Dedifferentiated amniotic fluid mesenchymal stem cell (primary cell): Measurements from ENCODE around the gene MYLIP.

Source experiments
- DNase-seq: peaks from one replicate; pipeline ENCODE4 v3.0.0-alpha.2; 2016; ENCODE audit errors: extremely low spot score

The MYLIP gene

DNA sequence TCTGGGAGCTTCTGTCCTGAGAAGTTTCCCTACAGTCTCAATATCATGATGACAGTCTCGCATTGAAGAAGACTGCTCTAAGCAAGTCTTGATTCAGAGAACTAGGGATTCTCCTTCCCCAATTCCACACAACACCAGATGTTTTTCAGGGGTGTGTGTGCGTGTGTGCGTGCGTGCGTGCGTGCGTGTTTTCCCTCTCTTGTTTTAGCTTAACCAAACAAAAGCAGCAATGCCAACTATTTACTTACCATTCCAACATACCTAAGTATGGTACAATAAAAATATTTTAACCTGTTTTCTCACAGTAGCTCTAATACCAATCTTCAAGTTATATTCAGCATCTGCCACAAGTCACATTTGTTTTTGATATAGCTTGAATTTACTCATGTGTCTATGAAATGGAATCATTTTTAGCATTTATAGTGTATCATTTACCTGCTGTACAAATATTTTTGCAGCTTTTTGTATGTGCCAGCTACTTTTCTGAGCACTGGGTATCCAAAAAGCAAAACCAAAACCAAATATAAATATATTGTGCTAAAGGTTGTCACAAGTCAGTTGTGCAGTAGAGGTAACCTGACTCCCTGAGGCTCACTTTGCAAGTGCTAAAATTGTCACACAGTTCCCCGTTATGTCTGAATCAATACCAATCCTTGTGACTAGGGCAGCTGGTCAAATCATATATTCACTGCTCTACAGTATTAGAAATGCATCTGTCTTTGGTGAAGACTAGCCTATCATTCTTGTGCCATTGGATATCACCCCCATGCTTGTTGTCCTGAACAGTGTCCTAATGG lies 21.7 kb upstream of the MYLIP start:
- DNase-seq, result no peak

DNA sequence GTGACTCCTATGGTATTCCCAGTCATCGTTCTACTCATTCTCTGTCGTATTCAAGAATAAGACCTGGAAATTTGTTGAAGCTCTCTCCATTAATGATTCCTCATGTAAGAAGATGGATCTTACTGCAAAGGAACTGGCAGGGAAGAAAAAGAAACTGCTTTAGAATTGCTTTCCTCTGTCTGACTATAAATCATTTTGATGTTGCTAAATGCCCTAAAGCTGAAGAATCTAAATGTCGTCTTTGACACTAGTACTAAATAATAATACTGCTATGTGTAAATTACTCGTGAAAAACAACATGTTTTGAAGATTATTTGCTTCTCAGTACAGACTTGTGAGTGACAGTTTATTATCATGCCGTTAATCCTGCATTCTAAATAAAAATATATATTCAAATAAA lies 20.5 kb upstream of the MYLIP start:
- DNase-seq, result no peak

DNA sequence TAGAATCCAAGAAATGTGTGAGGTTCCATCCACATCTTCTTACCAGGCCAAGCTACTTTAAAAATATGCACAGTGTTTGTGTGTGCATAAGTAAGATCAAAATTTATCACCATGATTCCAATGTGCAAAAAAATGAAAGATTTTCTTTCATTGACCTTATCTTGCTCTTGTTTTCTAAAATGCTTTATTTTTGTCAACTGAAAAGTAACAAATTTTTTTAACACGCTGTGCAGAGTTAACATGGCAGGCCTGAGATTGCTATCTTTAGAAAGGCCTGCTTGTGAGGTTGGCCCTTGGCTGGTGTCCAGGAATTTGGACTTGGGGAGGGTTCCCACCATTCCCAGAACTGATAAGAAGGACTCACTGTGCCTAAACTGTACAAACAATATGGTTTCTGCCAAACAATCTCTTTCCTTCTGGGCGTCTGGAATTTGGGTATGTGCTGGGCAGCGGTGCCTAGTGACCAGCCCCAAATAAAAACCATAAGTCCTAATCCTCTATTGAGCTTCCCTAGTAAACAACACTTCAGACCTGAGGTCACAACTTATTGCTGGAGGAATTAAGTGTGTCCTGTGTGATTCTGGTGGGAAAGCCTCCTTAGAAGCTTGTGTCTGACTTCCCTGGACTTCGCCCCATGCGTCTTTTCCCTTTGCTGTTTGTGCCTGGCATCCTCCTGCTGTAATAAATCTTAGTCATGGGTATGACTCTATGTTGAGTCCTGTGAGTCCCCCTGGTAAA lies 19.8 kb upstream of the MYLIP start:
- no peak for DNase-seq

DNA sequence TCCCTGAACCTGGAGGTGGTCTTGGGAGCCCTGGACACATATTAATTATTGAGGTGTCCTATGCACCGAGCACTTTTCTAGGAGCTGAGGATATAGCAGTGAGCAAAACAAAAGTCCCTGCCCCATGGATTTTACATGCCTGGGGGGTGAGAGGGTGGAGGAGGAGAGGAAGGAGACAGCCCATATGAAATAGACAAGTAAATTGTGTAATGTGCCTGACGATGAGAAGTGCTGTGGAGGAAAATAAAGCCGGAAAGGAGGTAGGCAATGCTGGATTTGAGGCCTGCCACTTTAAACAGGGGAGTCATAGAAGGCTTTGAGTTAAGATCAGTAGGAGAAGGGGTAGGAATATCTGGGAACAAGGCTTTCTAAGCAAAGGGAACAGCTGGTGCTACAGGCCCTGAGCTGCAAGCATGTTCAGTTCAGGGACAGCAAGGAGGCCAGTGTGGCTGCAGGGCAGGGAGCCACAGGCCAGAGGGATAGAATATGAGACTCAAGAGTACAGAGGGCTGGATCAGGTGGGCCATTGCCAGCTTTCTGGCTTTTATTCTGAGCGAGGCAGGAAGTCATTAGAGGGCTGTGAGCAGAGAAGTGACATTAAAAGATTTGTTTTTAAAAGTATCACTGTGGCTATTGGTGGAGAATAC lies 19.1 kb upstream of the MYLIP start:
- DNase-seq, result no peak

DNA sequence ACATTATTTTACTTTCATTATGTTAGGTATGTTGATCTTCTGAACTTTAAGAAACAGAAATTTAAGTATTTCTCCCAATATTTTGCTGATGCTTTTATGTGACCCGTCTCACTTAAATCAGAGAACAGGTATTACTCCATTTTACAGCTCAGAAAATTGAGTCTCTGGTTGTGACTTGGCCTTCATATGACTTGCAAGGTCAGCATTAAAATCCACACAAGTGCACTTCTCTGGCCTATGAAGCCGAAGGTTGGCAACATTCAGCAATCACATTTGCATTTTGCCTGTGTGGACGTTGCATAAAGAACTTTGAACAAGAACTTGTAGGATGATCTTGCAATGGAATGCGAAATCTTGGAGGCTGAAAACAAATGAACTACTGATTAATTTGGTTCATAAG lies 10.1 kb upstream of the MYLIP start:
- no peak for DNase-seq

DNA sequence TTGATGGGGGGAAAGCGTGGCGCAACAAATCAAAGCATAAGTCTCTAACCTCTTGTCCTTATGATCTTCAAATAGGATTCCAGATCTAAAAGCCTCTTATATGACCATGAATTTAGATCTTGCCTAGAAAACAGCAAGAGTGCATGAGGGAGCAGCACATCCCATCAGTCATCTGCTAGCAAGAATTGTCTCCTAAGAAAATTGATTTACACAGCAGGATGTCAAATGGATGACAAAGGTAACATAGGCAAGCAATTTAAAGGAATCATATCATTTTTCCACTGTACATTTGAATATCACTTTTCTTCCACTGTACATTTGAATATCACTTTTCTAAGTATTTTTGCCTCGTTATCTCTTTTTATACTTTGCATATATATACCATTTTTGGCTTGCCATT lies 7.5 kb upstream of the MYLIP start:
- no peak for DNase-seq

DNA sequence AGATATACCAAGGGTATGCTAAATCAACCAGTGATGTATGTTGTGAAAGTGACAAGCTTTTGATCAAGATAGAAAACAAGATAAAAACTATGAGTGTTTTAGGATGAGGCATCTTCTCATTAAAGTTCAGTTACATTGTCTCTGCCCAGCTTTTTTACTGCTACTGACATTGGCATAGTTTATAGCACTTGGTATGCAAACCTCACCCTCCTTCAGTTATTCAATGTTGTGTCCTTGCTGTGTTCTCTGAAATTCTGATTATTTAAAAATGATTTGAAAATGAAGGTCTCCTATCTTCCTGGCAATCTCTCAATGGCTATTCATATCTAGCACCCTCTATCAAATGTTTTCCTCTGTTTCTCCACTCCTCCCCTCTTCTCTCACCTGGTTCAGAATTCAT lies 6.7 kb upstream of the MYLIP start:
- DNase-seq, result no peak

DNA sequence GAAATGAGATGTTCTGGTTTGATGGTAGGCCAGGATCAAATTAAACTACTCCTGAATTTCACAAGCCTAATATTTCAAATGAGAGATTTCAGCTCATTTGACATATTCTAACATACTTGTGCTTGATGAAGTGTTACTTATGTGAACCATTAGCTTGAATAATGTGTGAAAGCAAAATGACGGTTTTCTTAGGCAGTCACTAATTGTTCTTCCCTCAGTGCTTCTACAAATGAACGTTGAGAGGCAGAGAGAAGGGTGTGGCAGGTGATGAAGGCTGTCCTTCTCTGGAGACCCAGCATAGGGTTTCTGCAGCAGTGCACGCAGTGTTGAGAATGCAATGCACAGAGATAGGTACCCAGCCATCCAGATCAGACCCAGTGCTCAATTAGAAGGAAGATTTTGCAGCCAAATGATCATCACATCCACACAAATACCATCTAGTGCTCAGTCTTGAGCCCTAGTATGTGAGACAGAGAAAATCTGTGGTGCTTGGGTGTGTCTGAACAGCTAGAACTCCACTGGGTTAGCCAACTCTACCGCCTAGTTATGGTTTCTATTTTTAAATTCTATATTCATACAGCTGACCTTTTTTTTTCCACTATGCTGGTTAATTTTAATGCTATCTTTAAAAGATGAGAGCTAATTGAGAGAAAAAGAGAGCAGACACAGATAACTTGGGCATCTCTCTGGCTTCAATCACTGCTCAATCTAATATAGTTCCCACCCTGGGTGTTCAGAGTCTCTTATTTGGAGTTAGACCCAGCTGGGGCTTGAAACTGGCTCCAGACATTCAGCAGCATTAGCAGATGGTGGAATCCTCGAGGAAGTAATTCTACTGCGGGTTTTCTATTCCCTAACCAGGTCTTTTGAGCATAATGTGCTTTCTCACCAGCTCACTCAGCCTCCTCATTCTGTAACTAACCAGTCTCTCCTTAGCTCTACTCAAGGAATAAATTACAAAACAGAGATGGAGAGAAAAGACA lies 4.4 kb upstream of the MYLIP start:
- no peak for DNase-seq

DNA sequence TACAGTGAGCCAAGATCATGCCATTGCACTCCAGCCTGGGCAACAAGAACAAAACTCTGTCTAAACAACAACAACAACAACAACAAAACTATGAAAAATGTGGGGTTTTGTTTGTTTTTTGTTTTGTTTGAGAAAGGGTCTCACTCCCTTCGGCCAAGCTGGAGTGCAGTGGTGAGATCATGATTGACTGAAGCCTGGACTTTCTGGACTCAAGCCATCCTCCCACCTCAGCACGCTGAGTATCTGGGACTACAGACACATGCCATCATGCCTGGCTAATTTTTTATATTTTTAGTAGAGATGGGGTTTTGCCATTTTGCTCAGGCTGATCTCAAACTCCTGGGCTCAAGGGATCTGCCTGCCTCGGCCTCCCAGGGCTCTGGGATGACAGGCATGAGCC lies 2.8 kb upstream of the MYLIP start:
- DNase-seq, result no peak

DNA sequence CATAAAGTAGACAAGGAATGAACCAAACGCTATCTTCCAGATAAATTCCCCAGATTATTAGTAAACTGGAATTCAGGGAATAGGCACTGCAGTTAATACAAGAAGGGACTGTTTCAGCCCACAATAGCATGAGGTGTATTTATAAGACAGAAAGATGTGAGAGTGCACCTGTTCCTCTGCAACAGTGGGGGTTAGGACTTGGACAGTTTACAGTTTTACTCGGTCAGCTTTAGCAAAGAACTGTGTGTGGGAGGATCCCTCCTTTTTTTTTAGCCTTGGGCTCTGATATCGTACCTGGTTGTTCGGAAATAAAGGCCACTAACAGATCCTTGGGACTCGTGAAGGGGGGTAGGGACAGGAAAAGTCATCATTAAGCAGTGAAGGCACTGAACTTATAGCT lies 2.0 kb upstream of the MYLIP start:
- DNase-seq, result no peak

DNA sequence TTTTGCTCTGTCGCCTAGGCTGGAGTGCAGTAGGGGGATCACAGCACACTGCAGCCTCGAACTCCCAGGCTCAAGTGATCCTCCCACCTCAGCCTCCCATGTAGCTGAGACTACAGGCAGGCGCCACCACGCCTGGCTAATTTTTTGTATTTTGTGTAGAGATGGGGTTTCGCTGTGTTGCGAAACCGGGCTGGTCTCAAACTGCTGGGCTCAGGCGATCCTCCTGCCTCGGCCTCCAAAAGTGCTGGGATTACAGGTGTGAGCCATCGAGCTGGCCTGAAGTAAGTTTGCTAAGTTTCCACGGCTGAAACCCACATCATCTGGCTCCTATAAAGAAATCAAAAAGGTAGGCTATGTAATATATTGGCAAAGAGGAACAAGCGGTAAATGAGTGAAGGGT lies 1.4 kb upstream of the MYLIP start:
- DNase-seq, result no peak

DNA sequence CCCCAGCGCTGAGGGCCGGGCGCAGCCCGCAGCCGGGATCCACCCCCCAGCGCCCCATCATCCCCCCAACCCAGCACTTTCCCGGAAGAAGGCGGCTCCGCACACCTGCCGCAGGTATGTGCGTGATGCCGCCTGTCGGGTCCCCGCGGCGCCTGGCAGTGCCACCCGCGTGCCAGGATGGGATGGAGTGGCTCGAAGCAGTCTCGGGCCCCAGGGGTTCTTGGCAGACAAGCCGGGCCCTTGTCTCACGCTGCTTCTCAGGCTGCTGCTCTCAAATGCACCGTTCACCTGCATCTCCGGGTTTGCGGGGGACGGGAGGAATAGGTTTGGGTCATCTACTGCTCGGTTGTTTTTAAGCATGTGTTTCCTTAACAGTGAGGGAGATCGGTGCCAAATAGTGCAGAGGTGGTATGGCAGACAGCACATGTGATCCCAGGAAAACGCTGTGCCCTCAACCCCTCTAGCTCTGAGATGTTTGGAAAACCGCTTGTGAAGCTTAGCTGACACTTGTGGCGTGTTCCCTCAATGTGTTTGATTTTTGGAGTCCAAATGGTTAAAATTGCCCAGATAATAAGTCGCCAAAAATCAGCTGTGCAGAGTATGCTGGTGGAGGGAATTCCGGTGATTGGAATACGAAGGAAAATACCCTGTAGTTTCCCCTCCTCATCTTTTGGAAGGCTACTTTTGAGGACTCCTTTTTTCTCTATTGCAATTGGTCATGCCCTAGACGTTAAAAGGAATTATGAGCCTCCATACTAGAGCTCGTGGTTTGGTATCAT lies 926 bp downstream of the MYLIP start:
- no peak for DNase-seq

DNA sequence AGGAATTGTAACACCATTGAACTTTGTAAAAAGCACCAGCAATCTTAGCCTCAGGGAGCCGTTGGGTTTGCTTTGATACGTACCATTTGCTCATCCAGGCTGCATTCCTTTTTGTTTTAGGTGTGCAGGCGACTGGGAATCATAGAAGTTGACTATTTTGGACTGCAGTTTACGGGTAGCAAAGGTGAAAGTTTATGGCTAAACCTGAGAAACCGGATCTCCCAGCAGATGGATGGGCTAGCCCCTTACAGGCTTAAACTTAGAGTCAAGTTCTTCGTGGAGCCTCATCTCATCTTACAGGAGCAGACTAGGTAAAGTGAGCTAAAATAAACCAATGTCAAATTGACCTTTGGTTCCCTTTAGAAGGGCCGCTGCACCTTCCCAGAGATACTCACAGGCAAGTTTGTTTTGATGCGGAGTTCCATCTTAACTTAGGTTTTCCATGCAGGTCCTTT lies 1.6 kb downstream of the MYLIP start:
- DNase-seq, result no peak

DNA sequence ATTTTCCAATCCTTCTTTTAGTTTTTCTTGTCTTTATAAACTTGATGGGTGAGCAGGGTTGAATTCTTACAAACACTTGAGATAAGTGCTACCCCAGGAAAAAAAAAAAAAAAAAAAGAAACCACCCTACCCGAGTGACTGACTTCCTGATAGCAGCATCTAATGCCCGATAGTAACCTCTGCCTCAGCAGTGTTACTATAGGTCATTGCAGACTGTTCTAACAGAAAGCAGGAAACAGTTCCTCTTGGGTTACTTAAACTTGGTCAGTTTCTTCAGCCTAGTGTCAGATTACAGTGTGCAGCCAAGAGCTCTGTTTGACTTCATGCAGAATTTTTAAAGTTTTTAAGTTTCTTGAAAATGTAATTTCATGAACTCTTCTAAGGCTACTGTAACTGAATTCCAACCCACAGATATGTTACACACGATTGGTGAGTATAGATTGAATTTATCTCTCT lies 2.1 kb downstream of the MYLIP start:
- peak; percentile 68 for DNase-seq

DNA sequence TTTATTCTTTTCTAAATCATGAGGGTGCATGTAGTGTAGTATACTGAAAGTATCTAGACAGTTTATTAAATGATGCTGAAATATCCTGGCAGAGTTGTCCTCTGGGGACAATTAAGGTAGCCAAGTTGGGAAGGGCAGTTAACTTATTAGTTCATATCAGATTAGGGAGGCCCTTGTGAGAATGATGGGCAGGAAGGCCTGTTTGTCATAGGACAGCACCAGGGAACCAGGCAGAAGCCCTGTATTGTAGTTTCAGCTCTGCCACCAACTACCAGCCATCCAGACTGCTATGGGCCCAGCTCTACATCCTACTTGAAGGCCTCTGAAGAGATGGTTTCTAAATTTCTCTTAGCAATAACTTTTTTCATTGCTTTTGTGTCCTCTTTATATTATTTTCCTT lies 4.0 kb downstream of the MYLIP start:
- no peak for DNase-seq

DNA sequence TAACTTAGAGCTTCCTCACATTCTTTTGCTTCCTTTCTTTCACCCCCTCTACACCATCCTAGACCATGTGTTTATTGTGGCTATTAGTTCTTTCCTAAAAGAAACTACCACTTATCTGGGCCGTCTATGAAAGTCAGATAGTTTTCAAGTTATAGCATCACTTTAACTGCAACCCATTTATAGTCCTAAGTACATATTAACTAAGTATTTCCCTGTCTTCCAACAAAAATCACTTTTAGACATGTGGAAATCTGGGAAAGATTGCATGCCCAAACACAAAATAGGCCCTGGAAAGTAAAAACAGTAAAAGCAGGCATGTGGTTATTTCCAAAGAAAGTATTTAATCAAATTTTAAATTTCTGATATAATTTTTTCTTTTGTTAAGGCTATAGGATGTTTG lies 5.5 kb downstream of the MYLIP start:
- no peak for DNase-seq

DNA sequence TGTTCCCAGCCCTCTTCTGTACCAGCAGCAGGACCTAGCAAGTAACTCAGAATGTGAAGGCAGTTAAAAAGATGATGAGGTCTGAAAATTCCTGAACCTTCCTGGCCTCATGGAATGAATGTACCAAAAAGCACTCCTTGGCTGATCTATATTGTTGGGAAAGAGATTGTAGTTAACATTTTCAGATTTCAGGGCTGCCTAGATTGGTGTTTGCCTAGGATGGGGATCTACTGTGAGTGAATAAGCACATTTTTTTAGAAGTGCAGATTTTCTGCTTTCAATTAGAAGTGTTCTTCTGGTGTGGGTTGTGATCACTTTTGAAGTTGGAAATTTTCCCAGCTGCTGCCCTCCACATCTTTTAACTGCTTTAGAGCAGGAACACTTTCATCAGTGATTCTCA lies 6.2 kb downstream of the MYLIP start:
- DNase-seq, result no peak

DNA sequence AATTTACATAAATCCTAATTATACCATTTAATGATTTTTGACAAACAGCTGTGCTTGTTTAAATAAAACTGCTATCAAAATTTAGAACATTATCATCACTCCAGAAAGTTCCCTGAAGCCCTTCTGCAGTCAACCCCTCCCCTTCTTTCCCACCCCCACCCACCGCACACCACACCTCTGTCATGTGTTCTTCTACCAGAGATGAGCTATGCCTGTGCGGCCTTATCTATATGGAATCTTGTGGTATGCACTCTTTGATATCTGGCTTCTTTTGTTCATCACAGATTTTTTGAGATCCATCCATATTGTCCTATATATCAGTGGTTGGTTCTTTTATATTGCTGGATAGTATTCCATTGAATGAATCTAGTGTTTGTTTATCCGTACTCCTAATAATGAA lies 7.2 kb downstream of the MYLIP start:
- DNase-seq, result no peak

DNA sequence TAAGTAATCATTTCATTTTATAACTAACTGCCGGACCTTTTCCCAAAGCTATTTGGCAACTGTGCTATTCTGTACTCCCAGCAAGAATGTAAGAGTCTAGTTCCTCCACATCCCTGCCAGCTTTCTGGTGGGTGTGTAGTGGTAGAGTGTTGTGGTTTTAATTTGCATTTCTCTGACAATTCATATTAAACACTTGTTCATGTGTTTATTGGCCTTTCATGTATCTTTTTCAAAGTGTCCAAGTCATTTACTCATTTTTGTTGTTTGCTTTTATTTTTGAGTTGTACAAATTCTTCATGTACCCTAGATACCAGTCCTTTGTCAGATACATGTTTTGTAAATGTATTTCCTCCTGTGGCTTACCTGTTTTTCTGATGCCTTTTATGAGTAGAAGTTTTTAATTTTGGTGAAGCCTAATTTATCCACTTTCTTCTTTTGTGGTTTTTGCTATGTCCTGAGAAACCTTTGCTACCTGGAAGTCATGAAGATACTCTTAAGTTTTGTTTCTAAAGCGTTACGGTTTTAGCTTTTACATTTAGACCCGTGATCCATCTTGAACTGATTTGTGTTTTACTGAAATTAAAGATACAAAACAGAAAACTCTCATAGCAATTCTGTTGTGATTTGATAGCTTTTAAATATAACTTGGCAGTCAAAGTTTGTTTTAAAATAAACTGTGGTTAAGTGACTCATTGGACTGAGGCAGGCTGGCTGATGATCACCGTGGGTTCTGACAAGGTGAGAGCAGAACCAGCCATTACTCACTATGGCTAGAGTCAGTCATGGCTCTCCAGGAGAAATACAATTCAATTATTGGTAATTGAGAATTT lies 8.0 kb downstream of the MYLIP start:
- DNase-seq, result peak; percentile 85

DNA sequence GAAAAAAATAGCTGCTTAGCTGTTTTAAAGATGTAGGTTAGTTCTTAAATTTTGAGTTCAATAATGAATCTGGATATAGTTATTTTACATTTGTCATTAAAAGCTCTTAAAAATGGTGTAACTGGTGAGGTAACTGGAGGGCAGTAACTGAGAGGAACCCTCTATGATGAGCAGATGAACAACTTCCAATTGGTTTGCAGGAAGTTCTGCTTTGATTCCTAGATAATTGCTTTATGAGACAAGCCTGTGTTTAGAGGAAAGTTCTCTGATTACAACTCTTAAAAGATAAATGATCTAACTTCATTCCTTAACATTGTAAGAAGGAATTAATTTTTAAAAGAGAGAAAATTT lies 8.5 kb downstream of the MYLIP start:
- no peak for DNase-seq
